Skeletal muscle satellite cell (primary cell): Measurements from ENCODE around the gene INSM1.
A peak's percentile ranks its signal among the peaks of the same experiment; 100 is the strongest.
"Not testable (repeated sequence)": the region's sequence is repeated elsewhere in the genome, so short reads cannot be mapped to it uniquely, and the experiment has no call there.

Source experiments
- H3K27me3 ChIP-seq: 2 replicates; pipeline ENCODE4 v1.7.0; 2013; ENCODE audit warnings: low read length; ENCODE audit not compliant: control insufficient read depth, insufficient read depth
- H3K36me3 ChIP-seq: 2 replicates; pipeline ENCODE4 v1.7.0; 2013; ENCODE audit warnings: mild to moderate bottlenecking, control low read depth, low read length; ENCODE audit not compliant: insufficient read depth
- H3K4me1 ChIP-seq: 2 replicates; pipeline ENCODE4 v1.7.0; 2013; ENCODE audit warnings: low read length; ENCODE audit not compliant: control insufficient read depth, insufficient read depth
- H3K4me2 ChIP-seq: 2 replicates; pipeline ENCODE4 v1.7.0; 2013; ENCODE audit warnings: mild to moderate bottlenecking, low read length
- H3K4me3 ChIP-seq: 2 replicates; pipeline ENCODE4 v1.7.0; 2013; ENCODE audit warnings: low read length
- H3K9ac ChIP-seq: 2 replicates; pipeline ENCODE4 v1.7.0; 2013; ENCODE audit warnings: mild to moderate bottlenecking, low read depth, low read length, moderate library complexity
- H3K9me3 ChIP-seq: replicated peaks from 2 replicates; pipeline ENCODE4 v1.7.0; 2013; ENCODE audit warnings: mild to moderate bottlenecking, control low read depth, low read length

INSM1 gene

GRCh38 chr20:20338133-20338730, 29.7 kb upstream of the INSM1 start:
- H3K36me3 ChIP-seq, result no peaks in the 10 kb centered on the region

GRCh38 chr20:20340443-20340842, 27.5 kb upstream of the INSM1 start:
- H3K4me3 ChIP-seq, result no peak overlapping the region
- no peaks in the 10 kb centered on the region for H3K36me3 ChIP-seq
- H3K9me3 ChIP-seq, result no peaks in the 10 kb centered on the region
- no peak overlapping the region for H3K4me2 ChIP-seq
- no peaks in the 10 kb centered on the region for H3K27me3 ChIP-seq
- H3K4me1 ChIP-seq, result no peaks in the 10 kb centered on the region
- H3K9ac ChIP-seq, result no peak overlapping the region

More at GRCh38 chr20:20338133-20338730, 29.7 kb upstream of the INSM1 start:
- H3K9ac ChIP-seq, result no peak overlapping the region
- H3K4me2 ChIP-seq, result no peak overlapping the region
- H3K27me3 ChIP-seq, result no peaks in the 10 kb centered on the region
- H3K9me3 ChIP-seq, result no peaks in the 10 kb centered on the region
- H3K4me3 ChIP-seq, result no peak overlapping the region
- H3K4me1 ChIP-seq, result no peaks in the 10 kb centered on the region

DNA sequence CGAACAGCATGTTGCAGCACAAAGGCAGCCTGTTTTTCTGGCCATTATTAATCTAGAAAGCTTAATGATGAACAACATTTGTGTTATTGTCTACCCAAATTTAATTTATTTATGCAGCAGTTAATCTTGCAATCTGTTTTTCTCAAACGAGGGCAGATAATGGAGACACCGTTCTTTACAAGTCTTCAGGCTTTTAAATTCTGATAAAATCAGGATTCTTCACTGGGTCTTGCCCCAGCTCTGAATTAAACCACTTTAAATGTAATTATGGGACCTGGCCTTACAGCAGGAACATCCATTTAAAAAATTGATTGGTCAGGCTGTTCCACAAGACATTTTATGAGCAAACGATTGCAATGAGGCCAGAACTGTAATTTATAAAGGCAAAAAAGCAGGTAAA, 26.5 kb upstream of the INSM1 start:
- H3K9ac ChIP-seq, result no peak overlapping the region
- no peak overlapping the region for H3K4me2 ChIP-seq
- H3K4me3 ChIP-seq, result no peak overlapping the region
- no peaks in the 10 kb centered on the region for H3K4me1 ChIP-seq
- no peaks in the 10 kb centered on the region for H3K36me3 ChIP-seq
- no peaks in the 10 kb centered on the region for H3K9me3 ChIP-seq
- H3K27me3 ChIP-seq, result no peaks in the 10 kb centered on the region

GRCh38 chr20:20342066-20342465, 25.8 kb upstream of the INSM1 start:
- Histone ChIP-seq H3K9ac (no peak overlapping the region), H3K4me3 (no peak overlapping the region), H3K4me2 (no peak overlapping the region), H3K9me3 (no peaks in the 10 kb centered on the region), H3K4me1 (no peaks in the 10 kb centered on the region), H3K36me3 (no peaks in the 10 kb centered on the region), H3K27me3 (no peaks in the 10 kb centered on the region)

DNA sequence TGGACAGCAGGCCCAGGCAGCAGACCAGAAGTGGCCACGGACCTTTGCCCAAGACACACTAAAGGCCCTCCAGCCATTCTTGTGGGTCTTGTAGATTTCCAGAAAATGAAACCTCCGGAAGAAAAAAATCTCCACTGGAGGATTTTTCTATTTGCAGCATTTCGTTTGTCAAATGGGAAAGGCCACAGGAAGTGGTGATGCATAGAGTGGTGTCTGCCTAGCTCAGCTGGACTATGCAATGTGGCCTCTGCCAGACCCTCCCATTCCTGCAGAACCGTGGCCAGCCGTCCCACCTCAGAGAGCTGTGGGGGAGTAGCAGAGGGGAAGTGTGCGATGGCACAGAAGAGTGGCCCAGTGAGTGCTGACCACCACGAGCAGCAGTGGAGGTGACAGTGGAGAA, 24.0 kb upstream of the INSM1 start:
- no peak overlapping the region for H3K9ac ChIP-seq
- H3K27me3 ChIP-seq, result no peaks in the 10 kb centered on the region
- no peaks in the 10 kb centered on the region for H3K4me1 ChIP-seq
- H3K9me3 ChIP-seq, result no peaks in the 10 kb centered on the region
- no peak overlapping the region for H3K4me3 ChIP-seq
- no peaks in the 10 kb centered on the region for H3K36me3 ChIP-seq
- H3K4me2 ChIP-seq, result no peak overlapping the region

DNA sequence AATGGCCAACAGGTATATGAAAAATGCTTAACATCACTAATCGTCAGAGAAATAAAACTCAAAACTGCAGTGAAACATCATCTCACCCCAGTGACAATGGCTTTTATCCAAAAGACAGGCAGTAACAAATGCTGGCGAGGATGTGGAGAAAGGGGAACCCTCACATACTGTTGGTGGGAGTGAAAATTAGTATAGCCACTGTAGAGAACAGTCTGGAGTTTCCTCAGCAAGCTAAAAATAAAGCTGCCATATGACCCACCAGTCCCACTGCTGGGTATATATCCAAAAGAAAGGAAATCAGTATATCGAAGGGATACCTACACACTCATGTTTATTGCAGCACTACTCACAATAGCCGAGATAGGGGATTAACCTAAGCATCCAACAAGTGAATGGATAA, 23.4 kb upstream of the INSM1 start:
- Histone ChIP-seq H3K36me3 (no peaks in the 10 kb centered on the region), H3K4me2 (no peak overlapping the region), H3K9ac (no peak overlapping the region), H3K4me3 (no peak overlapping the region), H3K27me3 (no peaks in the 10 kb centered on the region), H3K9me3 (no peaks in the 10 kb centered on the region), H3K4me1 (no peaks in the 10 kb centered on the region)

DNA sequence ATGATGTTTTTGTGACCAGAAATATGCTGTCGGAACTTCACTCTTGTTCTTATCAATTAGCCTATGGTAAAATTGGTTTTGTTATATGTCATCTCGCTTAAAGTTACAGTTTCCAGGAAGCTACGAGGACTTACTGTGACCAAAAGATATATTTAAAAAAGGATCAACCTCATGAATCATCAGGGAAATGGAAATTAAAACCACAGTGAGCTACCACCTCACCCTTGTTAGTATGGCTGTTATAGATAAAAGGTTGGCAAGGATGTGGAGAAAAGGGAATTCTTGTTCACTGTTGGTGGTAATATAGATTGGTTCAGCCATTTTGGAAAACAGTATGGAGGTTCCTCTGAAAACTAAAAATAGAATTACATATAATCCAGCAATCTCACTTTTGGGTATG, 14.3 kb upstream of the INSM1 start:
- no peak overlapping the region for H3K4me3 ChIP-seq

DNA sequence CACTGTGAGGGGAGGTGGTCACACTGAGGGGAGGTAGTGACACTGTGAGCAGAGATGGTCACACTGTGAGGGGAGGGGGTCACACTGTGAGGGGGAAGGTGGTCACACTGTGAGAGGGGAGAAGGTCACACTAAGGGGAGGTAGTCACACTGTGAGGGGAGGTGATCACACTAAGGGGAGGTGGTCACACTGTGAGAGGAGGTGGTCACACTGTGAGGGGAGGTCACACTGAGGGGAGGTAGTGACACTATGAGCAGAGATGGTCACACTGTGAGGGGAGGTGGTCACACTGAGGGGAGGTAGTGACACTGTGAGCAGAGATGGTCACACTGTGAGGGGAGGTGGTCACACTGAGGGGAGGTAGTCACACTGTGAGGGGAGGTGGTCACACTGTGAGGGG, 12.4 kb upstream of the INSM1 start:
- H3K27me3 ChIP-seq, H3K9me3 ChIP-seq, H3K4me2 ChIP-seq, H3K4me1 ChIP-seq, H3K36me3 ChIP-seq, H3K9ac ChIP-seq, H3K4me3 ChIP-seq: not testable (repeated sequence)

More for the DNA sequence above, 14.3 kb upstream of the INSM1 start:
- no peaks in the 10 kb centered on the region for H3K4me1 ChIP-seq
- no peaks in the 10 kb centered on the region for H3K9me3 ChIP-seq
- no peaks in the 10 kb centered on the region for H3K36me3 ChIP-seq
- H3K27me3 ChIP-seq, result peaks cover 3% of the 10 kb centered on the region
- H3K4me2 ChIP-seq, result no peak overlapping the region
- no peak overlapping the region for H3K9ac ChIP-seq

- Histone ChIP-seq H3K4me3 (no peak overlapping the region), H3K4me1 (no peaks in the 10 kb centered on the region), H3K9me3 (no peaks in the 10 kb centered on the region), H3K27me3 (peaks cover 38% of the 10 kb centered on the region), H3K4me2 (no peak overlapping the region), H3K9ac (no peak overlapping the region), H3K36me3 (no peaks in the 10 kb centered on the region)
Measured at GRCh38 chr20:20358801-20359200, 9.1 kb upstream of the INSM1 start.

- H3K36me3 ChIP-seq, result no peaks in the 10 kb centered on the region
- H3K4me3 ChIP-seq, result no peak overlapping the region
- H3K4me2 ChIP-seq, result no peak overlapping the region
- peaks cover 46% of the 10 kb centered on the region for H3K27me3 ChIP-seq
- no peaks in the 10 kb centered on the region for H3K9me3 ChIP-seq
- H3K9ac ChIP-seq, result no peak overlapping the region
- no peaks in the 10 kb centered on the region for H3K4me1 ChIP-seq
Measured at GRCh38 chr20:20359628-20360027, 8.3 kb upstream of the INSM1 start.

- Histone ChIP-seq H3K9me3 (no peaks in the 10 kb centered on the region), H3K4me3 (no peak overlapping the region), H3K4me2 (peak overlapping the region; percentile 31), H3K9ac (no peak overlapping the region), H3K27me3 (peaks cover 54% of the 10 kb centered on the region), H3K36me3 (no peaks in the 10 kb centered on the region), H3K4me1 (no peaks in the 10 kb centered on the region)
Measured at GRCh38 chr20:20360464-20360863, 7.4 kb upstream of the INSM1 start.

GRCh38 chr20:20362774-20363433, 5.0 kb upstream of the INSM1 start:
- Histone ChIP-seq H3K4me1 (no peaks in the 10 kb centered on the region), H3K9me3 (no peaks in the 10 kb centered on the region), H3K27me3 (peaks cover 71% of the 10 kb centered on the region), H3K9ac (no peak overlapping the region), H3K4me3 (no peak overlapping the region), H3K4me2 (no peak overlapping the region), H3K36me3 (no peaks in the 10 kb centered on the region)
